PFSK-1 (cell line): Measurements from ENCODE around the gene GRK5.

ENCODE experiments used
- FOXP2 ChIP-seq: optimal IDR thresholded peaks from 2 replicates; pipeline ENCODE3; 2011; ENCODE audit warnings: borderline replicate concordance, control low read depth, inconsistent platforms; ENCODE audit not compliant: insufficient read depth; ENCODE audit errors: extremely low read length, extremely low read depth
- POLR2AphosphoS5 ChIP-seq: IDR thresholded peaks from 2 replicates; pipeline ENCODE4 v1.6.1; 2012; ENCODE audit warnings: low read depth, mild to moderate bottlenecking, control low read depth, low read length, moderate library complexity
- REST ChIP-seq, 2 experiments: IDR thresholded peaks; 2 replicates each; pipeline versions ENCODE4 v1.6.1 to v1.8.0; 2011 to 2012; ENCODE audit warnings: low read depth in 2 of 2, low read length in 2 of 2, control low read depth in 1 of 2, inconsistent platforms in 1 of 2, mild to moderate bottlenecking in 1 of 2, moderate library complexity in 1 of 2; ENCODE audit not compliant: insufficient read depth in 1 of 2
- SIN3A ChIP-seq: IDR thresholded peaks from 2 replicates; pipeline ENCODE4 v1.6.1; 2012; ENCODE audit warnings: mild to moderate bottlenecking, low read length, moderate library complexity, borderline replicate concordance; ENCODE audit not compliant: insufficient read depth
- TAF1 ChIP-seq: IDR thresholded peaks from 2 replicates; pipeline ENCODE4 v1.6.1; 2012; ENCODE audit warnings: low read length, control low read depth, borderline replicate concordance; ENCODE audit not compliant: insufficient read depth

Gene GRK5

GRCh38 chr10:119426699-119427098 lies 219.3 kb downstream of the GRK5 start:
- no peak for TF ChIP-seq FOXP2
- TF ChIP-seq REST (IDR thresholded peaks at IDR 0.05; ENCODE audit: insufficient read depth in 1 of 2, low read depth in 2 of 2, low read length in 2 of 2), result no peak
- TF ChIP-seq POLR2AphosphoS5, result no peak
- TF ChIP-seq TAF1, result no peak
- TF ChIP-seq SIN3A, result no peak

- no peak for TF ChIP-seq POLR2AphosphoS5
- TF ChIP-seq TAF1, result no peak
- no peak for TF ChIP-seq SIN3A
- no peak for TF ChIP-seq REST (IDR thresholded peaks at IDR 0.05; ENCODE audit: insufficient read depth in 1 of 2, low read depth in 2 of 2, low read length in 2 of 2)
- TF ChIP-seq FOXP2, result no peak
Measured at GRCh38 chr10:119427263-119427864, 220.0 kb downstream of the GRK5 start.

GRCh38 chr10:119428789-119429188 lies 221.4 kb downstream of the GRK5 start:
- TF ChIP-seq SIN3A, result no peak
- TF ChIP-seq POLR2AphosphoS5, result no peak
- TF ChIP-seq TAF1, result no peak
- TF ChIP-seq REST (IDR thresholded peaks at IDR 0.05; ENCODE audit: insufficient read depth in 1 of 2, low read depth in 2 of 2, low read length in 2 of 2), result no peak
- no peak for TF ChIP-seq FOXP2

- no peak for TF ChIP-seq FOXP2
- no peak for TF ChIP-seq TAF1
- TF ChIP-seq REST (IDR thresholded peaks at IDR 0.05; ENCODE audit: insufficient read depth in 1 of 2, low read depth in 2 of 2, low read length in 2 of 2), result no peak
- TF ChIP-seq SIN3A, result no peak
- no peak for TF ChIP-seq POLR2AphosphoS5
Measured at GRCh38 chr10:119429771-119430170, 222.4 kb downstream of the GRK5 start.
